Measurements from ENCODE around the gene MRPL24. TPM values are rescaled to one million over a fixed set of nuclear protein-coding genes. Genes with fewer than 3 reads are reported as not detected.

MRPL24 gene
- total and polyA plus RNA-seq, 2 of the 13 experiments (the other 11 are each of a cell fraction or from before 2014, with no cell fraction given): 38.1 to 42.9 TPM

GRCh38 chr1:156785458-156785857 lies 44.6 kb upstream of the MRPL24 start:
- Histone ChIP-seq H3K36me3 (replicated peaks in 1 of 2; ENCODE audit: control insufficient read depth in 1 of 2, insufficient read depth in 2 of 2, low read length in 2 of 2) (peaks cover 20 to 76% of the 10 kb centered on the region in 2 experiments; a peak in 4 of 5 replicates), H2AFZ (ENCODE audit: low read length) (no peak overlapping the region), H3K4me2 (ENCODE audit: low read depth, low read length) (no peak overlapping the region), H3K27me3 (ENCODE audit: control insufficient read depth in 1 of 2, insufficient read depth in 2 of 2, low read length in 2 of 2) (no peaks in the 10 kb centered on the region), H3K79me2 (ENCODE audit: insufficient read depth, low read length) (peaks cover 19% of the 10 kb centered on the region), H3K4me3 (replicated peaks in 1 of 3; ENCODE audit: insufficient read depth in 1 of 3, low read depth in 2 of 3, low read length in 3 of 3) (no peak overlapping the region), H3K27ac (ENCODE audit: extremely low read length, insufficient read depth, low read length) (no peak overlapping the region), H3K9ac (ENCODE audit: insufficient read depth, low read depth, low read length) (no peak overlapping the region), H4K20me1 (ENCODE audit: insufficient read depth, low read length) (no peaks in the 10 kb centered on the region), H3K9me3 (ENCODE audit: low read length) (no peaks in the 10 kb centered on the region), H3K4me1 (ENCODE audit: insufficient read depth, low read length) (no peaks in the 10 kb centered on the region)
- BruUV-seq (replicated peaks): no TSS peak
- DNase-seq (ENCODE audit: low spot score): no peak
- intact Hi-C loops (cut with micrococcal nuclease; ENCODE audit: unreplicated experiment): no loop called here
- WGBS (ENCODE audit: low lambda C conversion rate): 98% methylated on average over 6 of the region's 6 CpGs
- no peak for ATAC-seq
- TF ChIP-seq SCMH1 (CRISPR knock-in tag; IDR thresholded peaks at IDR 0.05; ENCODE audit: borderline replicate concordance): no peak
- TF ChIP-seq GMEB2 (CRISPR knock-in tag; IDR thresholded peaks at IDR 0.05; ENCODE audit: low read depth): no peak
- no peak for TF ChIP-seq ARNTL (CRISPR knock-in tag; IDR thresholded peaks at IDR 0.05)
- TF ChIP-seq ZNF547 (CRISPR knock-in tag; IDR thresholded peaks at IDR 0.05): no peak
- ChIA-PET POLR2A (interaction anchor here (2.1 kb wide), 1 partner anchor 17 kb away, joined by 4 read pairs; the partner anchor contains the start of gene PRCC), CTCF (ENCODE audit: low intra/inter-chr PET ratio, low total read pairs) (no interaction called here)
- FAIRE-seq: no peak
- in situ Hi-C loops (cut with HindIII; ENCODE audit: extremely low pct_ligation_motif_present, low pct_unique_long_range_greater_than_20kb): no loop called here

- in situ Hi-C loops (cut with HindIII; ENCODE audit: extremely low pct_ligation_motif_present, low pct_unique_long_range_greater_than_20kb): no loop called here
- H3K27ac ChIP-seq (ENCODE audit: extremely low read length, insufficient read depth, low read length): no peak overlapping the region
- H3K79me2 ChIP-seq (ENCODE audit: insufficient read depth, low read length): peaks cover 37% of the 10 kb centered on the region
- POLR2A ChIA-PET: interaction anchor here (1.4 kb wide), 1 partner anchor 15 kb away, joined by 4 read pairs; the partner anchor contains the start of gene PRCC
- no peak for ATAC-seq
- no peak overlapping the region for H3K9ac ChIP-seq (ENCODE audit: insufficient read depth, low read depth, low read length)
- no peaks in the 10 kb centered on the region for H3K4me1 ChIP-seq (ENCODE audit: insufficient read depth, low read length)
- intact Hi-C loops (cut with micrococcal nuclease; ENCODE audit: unreplicated experiment): no loop called here
- no peak overlapping the region for H3K4me3 ChIP-seq (replicated peaks in 1 of 3; ENCODE audit: insufficient read depth in 1 of 3, low read depth in 2 of 3, low read length in 3 of 3)
- DNase-seq (ENCODE audit: low spot score): no peak
- H3K9me3 ChIP-seq (ENCODE audit: low read length): no peaks in the 10 kb centered on the region
- H4K20me1 ChIP-seq (ENCODE audit: insufficient read depth, low read length): 0 out of 2 replicates have a peak, but pooled peaks cover 2% of the 10 kb centered on the region
- no peak for FAIRE-seq
- H3K36me3 ChIP-seq (replicated peaks in 1 of 2; ENCODE audit: control insufficient read depth in 1 of 2, insufficient read depth in 2 of 2, low read length in 2 of 2): peaks cover 21 to 64% of the 10 kb centered on the region in 2 experiments; a peak in 4 of 5 replicates
- TSS peak; percentile 25 for BruUV-seq (replicated peaks)
- H2AFZ ChIP-seq (ENCODE audit: low read length): no peak overlapping the region
- TF ChIP-seq TBX3 (IDR thresholded peaks at IDR 0.05; ENCODE audit: borderline replicate concordance) (no peak), PREB (CRISPR knock-in tag; IDR thresholded peaks at IDR 0.05) (no peak)
- H3K27me3 ChIP-seq (ENCODE audit: control insufficient read depth in 1 of 2, insufficient read depth in 2 of 2, low read length in 2 of 2): no peaks in the 10 kb centered on the region
- CTCF ChIA-PET (ENCODE audit: low intra/inter-chr PET ratio, low total read pairs): no interaction called here
- H3K4me2 ChIP-seq (ENCODE audit: low read depth, low read length): no peak overlapping the region
Observed at GRCh38 chr1:156781585-156782186, 40.8 kb upstream of the MRPL24 start.

Data from HepG2 (cell line).